Measurements from ENCODE around the gene AGAP5. TPM values are rescaled to one million over a fixed set of nuclear protein-coding genes. Genes with fewer than 3 reads are reported as not detected.

The AGAP5 gene
- total and polyA plus RNA-seq, 9 of the 15 experiments (the other 6 are each of a cell fraction or from before 2014, with no cell fraction given) = 0.32 to 7.5 (median 5.3) TPM

GRCh38 chr10:73717556-73717955 lies 19.6 kb upstream of the AGAP5 start:
- BruUV-seq (replicated peaks) = no TSS peak
- in situ Hi-C loops (cut with MboI) = no loop called here
- H3K9ac ChIP-seq (ENCODE audit: insufficient read depth in 1 of 2, low read depth in 2 of 2, low read length in 2 of 2) = no peak overlapping the region
- H3K4me3 ChIP-seq = no peak overlapping the region
- FAIRE-seq (no peak), ATAC-seq (no peak), DNase-seq (ENCODE audit: extremely low read depth in 1 of 4, low spot score in 3 of 4) (no peak)
- H3K4me1 ChIP-seq (replicated peaks in 1 of 2; ENCODE audit: control insufficient read depth in 2 of 2, insufficient read depth in 2 of 2, low read length in 2 of 2) = peaks cover 8 to 15% of the 10 kb centered on the region in 2 experiments
- H2AFZ ChIP-seq (ENCODE audit: low read depth, low read length) = no peak overlapping the region
- POLR2A ChIA-PET = interaction anchor here (0.6 to 3.7 kb wide), 3 partner anchors 13 to 64 kb away, joined by 3 to 24 read pairs (median 3); no protein-coding TSS in a partner anchor
- H3K9me3 ChIP-seq (replicated peaks; ENCODE audit: control insufficient read depth, insufficient read depth, low read depth, low read length) = no peaks in the 10 kb centered on the region
- no peaks in the 10 kb centered on the region for H3K9me1 ChIP-seq (ENCODE audit: control insufficient read depth, insufficient read depth, low read length)
- peaks cover 76% of the 10 kb centered on the region for H3K36me3 ChIP-seq (ENCODE audit: control insufficient read depth, insufficient read depth, low read length)
- no peak for TF ChIP-seq ZNF347 (CRISPR knock-in tag; IDR thresholded peaks at IDR 0.05; ENCODE audit: low read depth)
- peak; percentile 87 for TF ChIP-seq SPI1 (IDR thresholded peaks at IDR 0.05; ENCODE audit: borderline replicate concordance, low read depth, low read length)
- no peak for TF ChIP-seq ZNF592 (IDR thresholded peaks at IDR 0.05)
- TF ChIP-seq BRD9 (IDR thresholded peaks at IDR 0.05; ENCODE audit: low read depth, partially characterized antibody) = no peak
- peak; percentile 21; the same call in 1 of the 2 replicates for TF ChIP-seq ZFX (CRISPR knock-in tag; IDR thresholded peaks at IDR 0.05)
- TF ChIP-seq CREB1 (IDR thresholded peaks at IDR 0.05) = no peak
- no peak for TF ChIP-seq CREB1 (CRISPR knock-in tag; IDR thresholded peaks at IDR 0.05)
- TF ChIP-seq MEIS2 (IDR thresholded peaks at IDR 0.05; ENCODE audit: partially characterized antibody) = no peak
- 0 out of 2 replicates have a peak, but pooled peaks have one; percentile 43 for TF ChIP-seq ELF4 (CRISPR knock-in tag; IDR thresholded peaks at IDR 0.05)
- 0 out of 2 replicates have a peak, but pooled peaks have one; percentile 20 for TF ChIP-seq SP1 (CRISPR knock-in tag; IDR thresholded peaks at IDR 0.05)
- TF ChIP-seq MAFF (IDR thresholded peaks at IDR 0.05; ENCODE audit: low read length) = 0 out of 2 replicates have a peak, but pooled peaks have one; percentile 1
- H4K20me1 ChIP-seq (replicated peaks; ENCODE audit: control insufficient read depth, insufficient read depth, low read length) = no peaks in the 10 kb centered on the region
- peak overlapping the region; percentile 8; the same call in 1 of the 3 replicates for H3K27ac ChIP-seq (ENCODE audit: extremely low read depth, low read depth, low read length)
- intact Hi-C loops (cut with micrococcal nuclease) = no loop called here
- WGBS (ENCODE audit: insufficient coverage, low coverage, missing lambda C conversion rate) = 40% methylated on average over 5 of the region's 5 CpGs
- no peak overlapping the region for H3K4me2 ChIP-seq (ENCODE audit: insufficient read depth, low read length)
- no peaks in the 10 kb centered on the region for H3K27me3 ChIP-seq (ENCODE audit: control insufficient read depth in 2 of 2, insufficient read depth in 2 of 2, low read length in 2 of 2)
- CTCF ChIA-PET (ENCODE audit: low intra/inter-chr PET ratio) = no interaction called here
- H3K79me2 ChIP-seq (ENCODE audit: control insufficient read depth, insufficient read depth, low read length) = no peaks in the 10 kb centered on the region
